IPS-18a (cell line): ENCODE results near the gene TNNI2.

Experiments
- H3K27ac ChIP-seq: one replicate; pipeline ENCODE4 v1.5.1; 2013; ENCODE audit warnings: low read length
- H3K27me3 ChIP-seq: one replicate; pipeline ENCODE4 v1.6.1; 2013; ENCODE audit warnings: mild to moderate bottlenecking, low read length; ENCODE audit not compliant: control insufficient read depth, insufficient read depth
- H3K36me3 ChIP-seq: one replicate; pipeline ENCODE4 v1.6.1; 2013; ENCODE audit warnings: low read depth, low read length; ENCODE audit not compliant: control insufficient read depth
- H3K4me1 ChIP-seq: one replicate; pipeline ENCODE4 v1.6.1; 2013; ENCODE audit warnings: low read depth, low read length; ENCODE audit not compliant: control insufficient read depth
- H3K4me3 ChIP-seq: one replicate; pipeline ENCODE4 v1.5.1; 2013; ENCODE audit warnings: low read length
- H3K9ac ChIP-seq: one replicate; pipeline ENCODE4 v1.6.1; 2013; ENCODE audit warnings: mild to moderate bottlenecking, low read length, moderate library complexity
- H3K9me3 ChIP-seq: one replicate; pipeline ENCODE4 v1.6.1; 2013; ENCODE audit warnings: low read depth, low read length; ENCODE audit not compliant: control insufficient read depth

Gene TNNI2

DNA sequence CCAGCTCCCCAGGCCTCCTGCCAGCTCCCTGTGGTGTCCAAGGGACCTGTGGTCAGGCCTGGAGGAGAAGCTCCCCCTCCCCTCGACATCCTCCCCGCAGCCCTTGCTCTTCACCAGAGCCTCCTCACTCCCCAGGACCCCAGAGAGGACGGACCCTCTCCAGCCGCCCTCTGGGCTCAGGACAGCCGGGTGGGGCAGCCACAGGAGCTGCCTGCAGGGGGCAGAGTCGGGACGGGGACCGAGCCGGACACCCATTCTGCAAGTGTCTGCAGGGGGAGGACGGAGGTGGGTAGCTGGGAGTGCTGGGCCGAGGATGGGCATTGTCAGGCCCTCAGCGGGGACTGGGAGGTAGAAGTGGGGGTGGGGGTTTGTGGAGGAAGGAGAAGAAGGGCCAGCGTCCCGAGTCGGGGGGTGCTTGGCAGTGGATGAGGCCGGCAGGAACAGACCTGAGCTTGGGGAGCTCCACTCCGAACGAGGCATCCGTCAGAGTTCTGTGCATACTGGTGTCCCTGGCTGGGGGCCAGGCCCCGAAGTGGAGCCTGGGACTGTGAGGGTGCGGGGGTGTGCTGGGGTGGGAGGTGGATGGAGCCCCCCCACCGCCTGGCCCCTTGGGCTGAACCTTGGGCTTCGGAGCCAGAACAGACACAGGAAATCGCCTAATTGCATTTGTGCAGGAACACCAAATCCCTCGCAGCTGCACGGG is 37.7 kb downstream of the TNNI2 start:
- H3K4me3 ChIP-seq: no peak overlapping the region
- H3K9me3 ChIP-seq: no peaks in the 10 kb centered on the region
- no peaks in the 10 kb centered on the region for H3K27me3 ChIP-seq
- no peaks in the 10 kb centered on the region for H3K36me3 ChIP-seq
- H3K4me1 ChIP-seq: no peaks in the 10 kb centered on the region
- no peak overlapping the region for H3K27ac ChIP-seq
- H3K9ac ChIP-seq: no peak overlapping the region

DNA sequence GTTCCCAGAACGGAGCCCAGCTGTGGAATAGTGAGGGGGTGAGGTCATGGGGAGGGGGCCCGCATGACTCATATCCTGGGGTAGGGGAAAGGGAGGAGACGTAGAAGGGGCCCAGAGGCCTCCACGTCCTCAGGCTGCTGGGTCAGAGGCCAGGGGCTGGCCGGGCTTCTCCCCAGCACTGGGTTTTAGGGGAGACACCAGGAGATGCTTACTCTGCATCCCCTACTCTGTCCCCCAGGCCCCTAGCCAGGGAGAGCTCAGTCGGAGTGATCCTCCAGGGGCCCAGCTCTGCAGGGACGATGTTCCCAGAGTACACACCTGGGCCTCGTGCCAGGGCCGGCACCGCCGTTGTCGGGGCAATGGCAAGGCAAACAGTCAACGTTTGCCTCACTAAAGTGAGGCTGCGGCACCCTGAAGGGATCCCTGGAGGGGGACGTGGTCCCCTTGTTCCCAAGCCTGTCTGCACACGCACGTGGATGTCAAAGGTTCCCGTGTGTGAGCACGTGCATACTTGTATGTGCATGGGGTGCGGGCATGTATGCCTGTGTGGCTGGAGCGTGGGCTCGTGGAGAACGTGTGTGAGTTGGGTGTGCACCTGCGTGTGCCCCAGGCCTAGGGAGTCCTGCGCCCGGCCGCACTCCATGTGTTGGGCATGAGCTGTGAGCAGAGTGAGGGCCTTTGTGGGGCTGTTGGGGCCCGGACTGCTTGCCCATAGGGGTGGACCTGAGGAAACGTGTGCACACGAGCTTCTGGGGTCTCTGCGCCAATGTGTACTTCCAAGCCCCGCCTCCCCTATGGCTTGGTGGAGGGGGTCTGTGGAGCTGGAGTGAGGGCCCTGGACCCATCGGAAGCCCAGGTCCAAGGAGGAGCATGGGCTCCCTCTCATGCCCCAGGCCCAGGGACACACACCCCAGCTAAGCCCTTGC is 38.7 kb downstream of the TNNI2 start:
- no peak overlapping the region for H3K27ac ChIP-seq
- no peaks in the 10 kb centered on the region for H3K36me3 ChIP-seq
- H3K4me1 ChIP-seq: no peaks in the 10 kb centered on the region
- no peaks in the 10 kb centered on the region for H3K27me3 ChIP-seq
- H3K9me3 ChIP-seq: no peaks in the 10 kb centered on the region
- no peak overlapping the region for H3K9ac ChIP-seq
- H3K4me3 ChIP-seq: no peak overlapping the region

DNA sequence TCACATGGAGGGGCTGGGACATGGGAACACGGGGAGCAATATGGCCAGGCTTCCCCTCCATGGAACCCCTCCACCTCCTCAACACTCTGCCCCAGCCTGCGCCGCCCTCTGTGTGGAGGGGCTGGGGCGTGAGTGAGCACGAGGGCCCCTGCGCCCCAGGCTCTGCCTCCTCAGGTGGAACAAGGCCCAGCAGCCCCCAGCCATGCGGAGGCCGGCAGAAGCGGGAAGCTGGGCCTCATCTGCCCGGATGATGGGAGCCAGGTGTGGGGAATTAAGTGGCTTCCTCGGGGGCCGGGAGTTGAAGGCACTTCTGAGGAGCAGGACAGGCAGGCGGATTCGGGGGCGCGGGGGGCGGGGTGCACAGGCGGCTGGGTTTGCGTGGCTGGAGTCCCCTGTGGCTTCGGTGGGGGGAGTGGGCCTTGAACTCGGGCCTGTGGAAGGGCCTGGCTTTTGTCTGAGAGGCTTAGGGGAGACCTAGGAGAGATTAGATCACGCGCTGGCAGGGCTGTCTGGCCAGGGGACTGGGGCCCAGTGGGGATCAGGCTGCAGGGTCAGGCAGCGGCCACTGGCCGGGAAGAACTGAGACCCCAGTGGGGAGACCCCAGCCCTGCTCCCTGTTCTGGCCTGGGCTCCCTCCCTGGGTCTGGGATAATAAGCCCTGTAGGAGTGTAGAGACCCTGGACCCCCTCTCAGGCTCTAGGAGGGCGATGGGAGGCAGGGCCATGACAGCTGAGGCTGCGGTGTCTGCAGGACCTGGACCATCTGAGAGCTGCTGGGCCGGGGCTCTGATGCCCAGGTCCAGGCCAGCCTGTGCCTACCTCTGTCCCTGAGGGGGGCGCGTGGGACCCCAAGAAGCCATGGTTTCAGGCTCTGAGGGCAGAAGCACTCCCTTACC is 39.6 kb downstream of the TNNI2 start:
- H3K36me3 ChIP-seq: no peaks in the 10 kb centered on the region
- no peaks in the 10 kb centered on the region for H3K9me3 ChIP-seq
- H3K4me1 ChIP-seq: no peaks in the 10 kb centered on the region
- no peak overlapping the region for H3K4me3 ChIP-seq
- no peak overlapping the region for H3K27ac ChIP-seq
- H3K9ac ChIP-seq: no peak overlapping the region
- H3K27me3 ChIP-seq: no peaks in the 10 kb centered on the region

DNA sequence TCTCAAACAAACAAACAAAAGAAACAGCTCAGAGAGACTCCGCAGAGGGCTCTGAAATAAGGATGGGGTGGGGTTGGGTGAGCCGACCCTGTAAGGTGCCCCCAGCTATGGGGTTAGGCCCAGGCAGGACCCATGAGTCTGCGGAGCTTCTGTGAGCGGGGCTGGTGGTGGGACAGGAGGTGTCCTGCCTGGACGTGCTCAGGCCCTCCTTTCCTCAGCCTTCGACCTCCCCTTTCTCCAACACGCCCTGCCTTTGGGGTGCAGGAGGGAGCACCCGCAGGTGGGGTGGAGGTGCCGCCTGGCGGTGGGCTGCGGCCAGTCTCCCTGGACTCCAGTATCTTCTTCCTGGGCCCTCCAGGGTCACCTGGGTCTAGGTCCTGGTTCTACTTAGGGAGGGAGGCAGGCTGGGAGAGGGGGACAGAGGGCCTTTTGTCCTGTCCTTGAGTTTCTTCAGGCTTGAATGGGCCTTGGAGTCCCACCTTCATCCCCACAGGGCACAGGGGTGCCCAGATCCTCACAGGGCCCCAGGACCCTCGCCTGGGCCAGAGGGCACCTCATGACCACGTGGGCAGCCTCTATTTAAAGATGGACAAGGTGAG is 40.7 kb downstream of the TNNI2 start:
- no peaks in the 10 kb centered on the region for H3K4me1 ChIP-seq
- no peak overlapping the region for H3K27ac ChIP-seq
- H3K4me3 ChIP-seq: no peak overlapping the region
- no peaks in the 10 kb centered on the region for H3K9me3 ChIP-seq
- H3K27me3 ChIP-seq: no peaks in the 10 kb centered on the region
- H3K9ac ChIP-seq: no peak overlapping the region
- no peaks in the 10 kb centered on the region for H3K36me3 ChIP-seq

DNA sequence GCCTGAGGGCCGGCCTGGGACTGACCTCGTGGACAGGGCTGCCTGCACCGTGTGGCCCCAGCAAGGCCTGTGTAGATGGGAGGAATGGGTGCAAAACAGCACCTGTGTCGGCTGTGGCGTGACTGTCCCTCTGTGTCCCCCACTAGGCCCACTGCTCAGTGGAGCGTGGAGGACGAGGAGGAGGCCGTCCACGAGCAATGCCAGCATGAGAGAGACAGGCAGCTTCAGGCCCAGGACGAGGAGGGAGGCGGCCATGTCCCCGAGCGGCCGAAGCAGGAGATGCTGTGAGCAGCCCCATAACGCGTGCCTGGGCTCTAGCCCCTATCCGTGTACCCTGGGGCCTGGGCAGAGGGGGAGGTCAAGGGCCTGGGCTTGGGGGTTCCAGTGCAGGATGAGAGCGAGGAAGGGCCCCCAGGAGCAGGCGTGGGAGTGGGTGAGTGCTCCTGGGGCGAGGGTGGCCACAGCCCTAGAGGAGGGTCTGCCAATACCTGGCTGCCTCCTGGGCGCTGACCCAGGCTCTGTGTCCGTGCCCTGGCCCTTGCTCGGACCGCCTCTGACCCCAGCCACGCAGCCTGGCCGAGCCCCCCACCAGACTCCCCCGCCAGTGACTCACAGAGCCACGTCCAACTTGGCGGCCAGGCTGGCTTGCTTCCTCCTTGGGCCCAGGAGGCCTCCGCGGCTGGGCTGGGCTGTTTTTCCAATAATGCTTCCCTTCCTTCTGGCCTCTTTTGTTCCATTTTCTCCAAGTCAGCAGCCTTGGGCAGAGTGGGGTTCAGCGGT is 41.4 kb downstream of the TNNI2 start:
- Histone ChIP-seq H3K4me3 (no peak overlapping the region), H3K4me1 (no peaks in the 10 kb centered on the region), H3K27me3 (no peaks in the 10 kb centered on the region), H3K9ac (no peak overlapping the region), H3K9me3 (no peaks in the 10 kb centered on the region), H3K36me3 (no peaks in the 10 kb centered on the region), H3K27ac (no peak overlapping the region)

DNA sequence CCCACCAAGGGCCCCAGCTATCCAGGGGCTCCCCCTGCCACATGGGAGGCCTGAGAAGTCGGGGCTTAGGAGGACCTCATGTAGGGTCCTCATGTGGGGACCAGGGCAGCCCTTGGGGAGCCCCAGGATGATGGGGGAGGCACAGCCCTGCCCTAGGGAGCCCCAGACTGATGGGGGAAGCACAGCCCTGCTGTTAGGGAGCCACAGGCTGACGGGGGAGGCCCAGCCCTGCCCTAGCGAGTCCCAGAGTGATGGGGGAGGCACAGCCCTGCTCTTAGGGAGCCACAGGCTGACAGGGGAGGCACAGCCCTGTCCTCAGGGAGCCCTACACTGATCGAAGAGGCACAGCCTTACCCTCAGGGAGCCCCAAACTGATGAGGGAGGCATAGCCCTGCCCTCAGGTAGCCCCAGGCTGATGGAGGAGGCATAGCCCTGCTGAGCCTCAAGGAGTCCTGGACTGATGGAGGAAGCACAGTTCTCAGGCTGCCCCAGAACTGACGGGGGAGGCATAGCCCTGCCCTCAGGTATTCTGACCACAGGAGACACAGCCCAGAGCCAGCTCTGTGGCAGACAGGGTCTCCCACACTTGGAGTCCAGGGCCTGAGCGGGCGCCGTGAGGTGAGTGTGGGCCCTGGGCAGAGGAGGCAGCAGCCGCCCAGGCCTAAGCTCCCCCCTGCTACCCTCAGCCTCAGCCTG is 42.1 kb downstream of the TNNI2 start:
- no peaks in the 10 kb centered on the region for H3K36me3 ChIP-seq
- H3K27me3 ChIP-seq: no peaks in the 10 kb centered on the region
- H3K4me3 ChIP-seq: no peak overlapping the region
- no peaks in the 10 kb centered on the region for H3K4me1 ChIP-seq
- H3K9ac ChIP-seq: no peak overlapping the region
- no peaks in the 10 kb centered on the region for H3K9me3 ChIP-seq
- no peak overlapping the region for H3K27ac ChIP-seq

DNA sequence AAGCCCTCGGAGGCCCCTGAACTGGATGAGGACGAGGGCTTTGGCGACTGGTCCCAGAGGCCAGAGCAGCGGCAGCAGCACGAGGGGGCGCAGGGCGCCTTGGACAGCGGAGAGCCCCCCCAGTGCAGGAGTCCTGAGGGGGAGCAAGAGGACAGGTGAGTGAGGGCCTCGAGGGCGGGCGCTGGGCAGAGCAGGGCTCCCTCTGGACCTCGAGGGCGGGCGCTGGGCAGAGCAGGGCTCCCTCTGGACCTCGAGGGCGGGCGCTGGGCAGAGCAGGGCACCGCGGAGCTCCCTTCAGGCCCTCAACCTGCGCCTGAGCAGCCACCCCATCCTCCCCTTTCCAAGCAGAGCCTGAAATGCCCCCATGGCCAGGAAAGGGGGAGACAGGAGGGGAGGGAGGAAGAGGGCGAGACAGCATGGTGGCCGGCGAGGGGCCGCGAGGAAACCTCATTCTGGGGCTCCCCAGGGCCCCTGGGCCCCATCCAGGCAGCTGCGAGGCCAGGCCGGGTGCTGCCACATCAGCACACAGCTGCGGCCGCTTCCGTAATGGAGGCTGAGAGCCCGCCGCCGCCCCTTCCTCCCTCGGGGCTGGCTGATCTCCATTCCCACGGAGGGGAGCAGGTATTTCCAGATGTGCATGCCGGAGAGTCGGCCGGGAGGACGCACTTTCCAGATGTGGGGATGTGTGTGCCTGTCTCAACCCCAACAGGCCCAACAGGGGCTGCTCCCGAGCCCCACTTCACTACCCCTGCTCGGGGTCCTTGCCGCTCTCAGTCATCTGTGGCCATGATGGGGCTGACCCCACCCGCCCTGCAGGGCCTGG is 42.9 kb downstream of the TNNI2 start:
- H3K9ac ChIP-seq: no peak overlapping the region

DNA sequence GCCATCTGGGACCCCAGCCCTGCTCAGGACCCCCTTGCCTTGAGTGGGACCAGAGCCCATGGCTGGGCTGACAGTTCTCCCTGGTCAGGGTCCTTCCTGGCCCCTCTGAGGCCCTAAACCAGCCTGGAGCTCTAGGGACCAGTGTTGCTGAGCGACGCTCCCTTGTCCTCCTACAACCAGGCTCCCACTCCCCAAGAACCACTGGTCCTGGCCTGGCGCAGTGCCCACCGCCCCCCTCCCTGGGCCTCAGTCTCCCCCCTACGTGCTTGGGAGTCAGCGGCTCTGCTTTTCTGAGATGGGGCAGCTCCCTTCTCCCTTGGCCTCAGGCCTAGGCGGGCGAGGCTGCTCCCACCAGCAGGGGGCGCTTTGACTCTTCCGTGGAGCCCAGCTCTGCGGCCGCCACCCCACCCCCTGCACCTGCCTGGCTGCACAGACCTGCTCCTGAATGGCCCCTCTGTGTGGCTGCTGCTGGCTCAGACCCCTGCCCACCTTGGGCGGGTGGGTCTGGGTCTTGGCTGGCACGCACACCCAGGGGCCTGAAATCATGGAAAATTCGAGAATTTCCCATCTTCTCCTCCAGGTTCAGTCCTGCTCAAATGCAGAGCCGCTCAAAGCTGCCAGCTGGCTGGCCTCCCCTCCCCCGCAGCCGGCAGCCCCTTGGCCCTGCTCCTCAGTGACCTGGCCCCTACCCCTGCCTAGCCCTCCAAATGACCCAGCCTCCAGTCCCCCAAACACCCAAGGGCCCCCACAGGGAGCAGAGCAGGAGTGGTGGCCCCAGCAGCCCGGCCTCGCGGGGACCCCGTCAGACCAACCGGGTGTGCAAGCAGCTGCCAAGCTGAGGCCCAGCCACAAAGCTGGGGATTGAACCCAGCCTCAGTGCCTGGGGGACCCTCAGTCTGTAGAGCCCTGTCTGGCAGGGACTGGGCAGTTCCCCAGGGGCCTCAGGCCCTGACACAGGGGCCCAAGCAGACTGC is 43.8 kb downstream of the TNNI2 start:
- H3K27ac ChIP-seq: no peak overlapping the region
- no peaks in the 10 kb centered on the region for H3K36me3 ChIP-seq
- no peak overlapping the region for H3K9ac ChIP-seq
- no peaks in the 10 kb centered on the region for H3K4me1 ChIP-seq
- H3K27me3 ChIP-seq: no peaks in the 10 kb centered on the region
- no peaks in the 10 kb centered on the region for H3K9me3 ChIP-seq
- no peak overlapping the region for H3K4me3 ChIP-seq

More for the DNA sequence above, 42.9 kb downstream of the TNNI2 start:
- Histone ChIP-seq H3K4me1 (no peaks in the 10 kb centered on the region), H3K9me3 (no peaks in the 10 kb centered on the region), H3K36me3 (no peaks in the 10 kb centered on the region), H3K4me3 (no peak overlapping the region), H3K27ac (no peak overlapping the region), H3K27me3 (no peaks in the 10 kb centered on the region)
